ENCODE results near the gene FKBP2. TPM values are rescaled to one million over a fixed set of nuclear protein-coding genes. Genes with fewer than 3 reads are reported as not detected.
A peak's percentile ranks its signal among the peaks of the same experiment; 100 is the strongest.

Gene FKBP2
- total RNA-seq, 1 donor from 2014 or later = 5.3 TPM

GRCh38 chr11:64198511-64198910, 42.4 kb upstream of the FKBP2 start:
- H3K36me3 Mint-ChIP-seq = peaks cover 50% of the 10 kb centered on the region
- no peak overlapping the region for H3K27ac Mint-ChIP-seq
- H3K4me3 ChIP-seq = no peak overlapping the region
- H3F3A ChIP-seq (ENCODE audit: low read depth) = peaks cover 28% of the 10 kb centered on the region
- no peak overlapping the region for H2AFZ ChIP-seq (replicated peaks)
- H3K27ac ChIP-seq = no peak overlapping the region
- no peak overlapping the region for H3K4me2 ChIP-seq
- H3K4me3 Mint-ChIP-seq = no peak overlapping the region
- H3K4me1 ChIP-seq = peaks cover 8% of the 10 kb centered on the region
- no peaks in the 10 kb centered on the region for H3K9me3 Mint-ChIP-seq
- peaks cover 2% of the 10 kb centered on the region for H3K27me3 Mint-ChIP-seq (ENCODE audit: insufficient read depth, low read depth)
- no peak overlapping the region for H3K9ac ChIP-seq
- no peaks in the 10 kb centered on the region for H3K9me3 ChIP-seq (ENCODE audit: low read depth)
- H3K27me3 ChIP-seq = no peaks in the 10 kb centered on the region
- DNase-seq (ENCODE audit: low spot score) = no peak
- H3K36me3 ChIP-seq = peaks cover 17% of the 10 kb centered on the region
- TF ChIP-seq EZH2phosphoT487 (IDR thresholded peaks at IDR 0.05) (no peak), EZH2 (IDR thresholded peaks at IDR 0.05) (no peak)
- TF ChIP-seq, protein P1, sequence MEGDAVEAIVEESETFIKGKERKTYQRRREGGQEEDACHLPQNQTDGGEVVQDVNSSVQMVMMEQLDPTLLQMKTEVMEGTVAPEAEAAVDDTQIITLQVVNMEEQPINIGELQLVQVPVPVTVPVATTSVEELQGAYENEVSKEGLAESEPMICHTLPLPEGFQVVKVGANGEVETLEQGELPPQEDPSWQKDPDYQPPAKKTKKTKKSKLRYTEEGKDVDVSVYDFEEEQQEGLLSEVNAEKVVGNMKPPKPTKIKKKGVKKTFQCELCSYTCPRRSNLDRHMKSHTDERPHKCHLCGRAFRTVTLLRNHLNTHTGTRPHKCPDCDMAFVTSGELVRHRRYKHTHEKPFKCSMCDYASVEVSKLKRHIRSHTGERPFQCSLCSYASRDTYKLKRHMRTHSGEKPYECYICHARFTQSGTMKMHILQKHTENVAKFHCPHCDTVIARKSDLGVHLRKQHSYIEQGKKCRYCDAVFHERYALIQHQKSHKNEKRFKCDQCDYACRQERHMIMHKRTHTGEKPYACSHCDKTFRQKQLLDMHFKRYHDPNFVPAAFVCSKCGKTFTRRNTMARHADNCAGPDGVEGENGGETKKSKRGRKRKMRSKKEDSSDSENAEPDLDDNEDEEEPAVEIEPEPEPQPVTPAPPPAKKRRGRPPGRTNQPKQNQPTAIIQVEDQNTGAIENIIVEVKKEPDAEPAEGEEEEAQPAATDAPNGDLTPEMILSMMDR (IDR thresholded peaks at IDR 0.05) = no peak
- peaks cover 4% of the 10 kb centered on the region for H3K4me1 Mint-ChIP-seq
- H4K20me1 ChIP-seq (ENCODE audit: low read depth) = peaks cover 38% of the 10 kb centered on the region
- peaks cover 11% of the 10 kb centered on the region for H3K79me2 ChIP-seq (ENCODE audit: low read depth)

GRCh38 chr11:64201543-64201942, 39.4 kb upstream of the FKBP2 start:
- Histone ChIP-seq H3K4me2 (no peak overlapping the region), H3K9me3 (ENCODE audit: low read depth) (no peaks in the 10 kb centered on the region), H3K4me3 (no peak overlapping the region), H3K4me1 (peaks cover 8% of the 10 kb centered on the region), H3K27me3 (no peaks in the 10 kb centered on the region), H3K79me2 (ENCODE audit: low read depth) (no peaks in the 10 kb centered on the region), H3F3A (ENCODE audit: low read depth) (peaks cover 45% of the 10 kb centered on the region), H3K27ac (no peak overlapping the region), H4K20me1 (ENCODE audit: low read depth) (peaks cover 61% of the 10 kb centered on the region), H3K9ac (no peak overlapping the region), H2AFZ (replicated peaks) (no peak overlapping the region), H3K36me3 (peaks cover 5% of the 10 kb centered on the region)
- TF ChIP-seq, protein P1 (IDR thresholded peaks at IDR 0.05) = no peak
- TF ChIP-seq EZH2phosphoT487 (IDR thresholded peaks at IDR 0.05) (no peak), EZH2 (IDR thresholded peaks at IDR 0.05) (no peak)
- H3K36me3 Mint-ChIP-seq = peaks cover 45% of the 10 kb centered on the region
- H3K27me3 Mint-ChIP-seq (ENCODE audit: insufficient read depth, low read depth) = no peaks in the 10 kb centered on the region
- H3K27ac Mint-ChIP-seq = no peak overlapping the region
- H3K4me3 Mint-ChIP-seq = no peak overlapping the region
- peaks cover 12% of the 10 kb centered on the region for H3K4me1 Mint-ChIP-seq
- H3K9me3 Mint-ChIP-seq = no peaks in the 10 kb centered on the region
- no peak for DNase-seq (ENCODE audit: low spot score)

- H3K27me3 ChIP-seq = no peaks in the 10 kb centered on the region
- Mint-ChIP-seq H3K4me1 (peaks cover 13% of the 10 kb centered on the region), H3K4me3 (no peak overlapping the region), H3K27ac (peak overlapping the region; percentile 74), H3K9me3 (no peaks in the 10 kb centered on the region), H3K36me3 (peaks cover 36% of the 10 kb centered on the region), H3K27me3 (ENCODE audit: insufficient read depth, low read depth) (no peaks in the 10 kb centered on the region)
- H3K4me3 ChIP-seq = no peak overlapping the region
- no peaks in the 10 kb centered on the region for H3K79me2 ChIP-seq (ENCODE audit: low read depth)
- H3F3A ChIP-seq (ENCODE audit: low read depth) = peaks cover 40% of the 10 kb centered on the region
- no peak overlapping the region for H3K9ac ChIP-seq
- H3K9me3 ChIP-seq (ENCODE audit: low read depth) = no peaks in the 10 kb centered on the region
- peaks cover 8% of the 10 kb centered on the region for H3K4me1 ChIP-seq
- H2AFZ ChIP-seq (replicated peaks) = no peak overlapping the region
- peak overlapping the region; percentile 78 for H3K27ac ChIP-seq
- peak overlapping the region; percentile 8 for H3K4me2 ChIP-seq
- peaks cover 1% of the 10 kb centered on the region for H3K36me3 ChIP-seq
- TF ChIP-seq EZH2phosphoT487 (IDR thresholded peaks at IDR 0.05) = no peak
- no peak for TF ChIP-seq EZH2 (IDR thresholded peaks at IDR 0.05)
- peaks cover 52% of the 10 kb centered on the region for H4K20me1 ChIP-seq (ENCODE audit: low read depth)
- DNase-seq (ENCODE audit: low spot score) = peak; percentile 0
These were observed 37.9 kb upstream of the FKBP2 start for GRCh38 chr11:64202992-64203391.

DNA sequence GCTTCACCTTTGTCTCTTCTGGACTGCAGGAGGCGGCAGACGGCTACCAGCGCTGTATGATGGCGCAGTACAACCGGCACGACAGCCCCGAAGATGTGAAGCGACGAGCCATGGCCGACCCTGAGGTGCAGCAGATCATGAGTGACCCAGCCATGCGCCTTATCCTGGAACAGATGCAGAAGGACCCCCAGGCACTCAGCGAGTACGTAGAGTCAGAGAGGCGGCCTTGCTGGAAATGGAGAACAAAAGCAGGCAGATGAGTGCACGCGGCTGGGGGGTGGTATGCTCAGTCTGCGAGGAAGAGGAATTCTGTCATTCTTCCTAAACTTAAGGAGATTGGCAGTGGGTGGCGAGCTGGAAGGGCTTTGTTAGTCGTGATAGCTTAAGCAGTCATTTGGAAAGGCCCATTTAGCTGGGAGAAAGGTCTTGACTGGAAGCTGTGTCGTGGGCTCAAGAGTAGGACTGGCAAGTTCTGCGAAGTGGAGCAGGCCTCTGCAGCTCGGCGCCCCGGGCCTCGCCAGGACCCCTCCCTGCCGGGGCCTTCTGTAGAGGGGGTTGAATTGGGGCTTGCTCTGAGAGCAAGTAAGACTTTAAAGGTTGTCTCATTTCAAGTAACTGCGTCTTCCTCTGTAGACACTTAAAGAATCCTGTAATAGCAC, 37.3 kb upstream of the FKBP2 start:
- Histone ChIP-seq H4K20me1 (ENCODE audit: low read depth) (peaks cover 52% of the 10 kb centered on the region), H3K4me1 (peaks cover 8% of the 10 kb centered on the region), H3K9me3 (ENCODE audit: low read depth) (no peaks in the 10 kb centered on the region), H3F3A (ENCODE audit: low read depth) (peaks cover 40% of the 10 kb centered on the region), H3K36me3 (no peaks in the 10 kb centered on the region), H3K27me3 (no peaks in the 10 kb centered on the region), H3K79me2 (ENCODE audit: low read depth) (no peaks in the 10 kb centered on the region), H3K4me3 (no peak overlapping the region), H3K27ac (peak overlapping the region; percentile 78), H2AFZ (replicated peaks) (no peak overlapping the region), H3K9ac (no peak overlapping the region), H3K4me2 (peak overlapping the region; percentile 8)
- H3K27ac Mint-ChIP-seq = peak overlapping the region; percentile 74
- H3K4me1 Mint-ChIP-seq = peaks cover 13% of the 10 kb centered on the region
- peak; percentile 70 for DNase-seq (ENCODE audit: low spot score)
- peak overlapping the region; percentile 46 for H3K4me3 Mint-ChIP-seq
- no peaks in the 10 kb centered on the region for H3K27me3 Mint-ChIP-seq (ENCODE audit: insufficient read depth, low read depth)
- H3K9me3 Mint-ChIP-seq = no peaks in the 10 kb centered on the region
- peaks cover 35% of the 10 kb centered on the region for H3K36me3 Mint-ChIP-seq
- TF ChIP-seq EZH2phosphoT487 (IDR thresholded peaks at IDR 0.05) (no peak), EZH2 (IDR thresholded peaks at IDR 0.05) (no peak)
- TF ChIP-seq, protein P1 (IDR thresholded peaks at IDR 0.05) = no peak
